ENCODE measurements around the gene RERE.

GRCh38 chr1:8368956-8369639 lies 448.3 kb downstream of the RERE start:
- TF ChIP-seq POLR2AphosphoS5 (IDR thresholded peaks at IDR 0.05; ENCODE audit: borderline replicate concordance, low read depth, low read length), result no peak
- no peak for TF ChIP-seq EZH2 (IDR thresholded peaks at IDR 0.05)
- TF ChIP-seq FOXP2 (optimal IDR thresholded peaks at IDR 0.05; ENCODE audit: control extremely low read depth, extremely low read length, insufficient read depth), result no peak

Measured in SK-N-MC (cell line).